Measurements from ENCODE around the gene EDAR. TPM values are rescaled to one million over a fixed set of nuclear protein-coding genes. Genes with fewer than 3 reads are reported as not detected.

EDAR gene
- total and polyA plus RNA-seq, 2 of the 8 experiments (the other 6 are each of a cell fraction or from before 2014, with no cell fraction given) = not detected

GRCh38 chr2:108942888-108943287, 46.1 kb downstream of the EDAR start:
- Histone ChIP-seq H3K27ac (ENCODE audit: low read depth, low read length) (no peak overlapping the region), H2AK5ac (ENCODE audit: low read depth, low read length) (no peak overlapping the region), H3K18ac (ENCODE audit: extremely low read depth, low read length) (no peak overlapping the region), H3K36me3 (ENCODE audit: control insufficient read depth in 2 of 4, insufficient read depth in 4 of 4, low read length in 3 of 4) (no peaks in the 10 kb centered on the region), H3K4me3 (ENCODE audit: extremely low read depth in 1 of 4, insufficient read depth in 2 of 4, low read depth in 3 of 4, low read length in 4 of 4) (no peak overlapping the region), H4K8ac (ENCODE audit: extremely low read depth, insufficient read depth, low read length) (no peak overlapping the region), H3K9ac (replicated peaks in 1 of 4; ENCODE audit: extremely low read depth in 1 of 4, low read depth in 3 of 4, low read length in 3 of 4) (no peak overlapping the region), H3K9me3 (ENCODE audit: insufficient read depth in 2 of 2, low read depth in 1 of 2, low read length in 1 of 2) (peaks cover 11 to 19% of the 10 kb centered on the region in 2 experiments), H2BK120ac (replicated peaks; ENCODE audit: low read depth, low read length) (no peak overlapping the region), H3K4me1 (replicated peaks in 1 of 4; ENCODE audit: control insufficient read depth in 3 of 4, insufficient read depth in 4 of 4, low read length in 3 of 4) (no peaks in the 10 kb centered on the region), H4K5ac (ENCODE audit: insufficient read length, low read depth, low read length) (no peak overlapping the region), H3K27me3 (replicated peaks in 1 of 4; ENCODE audit: control insufficient read depth in 3 of 4, extremely low read depth in 1 of 4, insufficient read depth in 3 of 4, low read length in 3 of 4) (no peaks in the 10 kb centered on the region), H3K23ac (ENCODE audit: insufficient read length) (no peak overlapping the region), H4K91ac (replicated peaks; ENCODE audit: insufficient read length, low read length) (no peak overlapping the region), H3K4ac (replicated peaks; ENCODE audit: insufficient read length, low read depth, low read length) (no peak overlapping the region), H3K14ac (ENCODE audit: insufficient read length) (no peak overlapping the region), H3K56ac (replicated peaks; ENCODE audit: insufficient read length, low read depth, low read length) (no peak overlapping the region), H3K79me2 (ENCODE audit: control insufficient read depth in 1 of 2, insufficient read depth in 2 of 2, low read length in 2 of 2) (no peaks in the 10 kb centered on the region), H2BK12ac (ENCODE audit: low read depth, low read length) (no peak overlapping the region), H2AFZ (ENCODE audit: low read length) (no peak overlapping the region), H2BK5ac (ENCODE audit: low read depth, low read length) (no peak overlapping the region), H4K20me1 (replicated peaks in 1 of 2; ENCODE audit: control insufficient read depth in 1 of 2, insufficient read depth in 2 of 2, low read length in 2 of 2) (no peaks in the 10 kb centered on the region), H3K79me1 (ENCODE audit: low read depth, low read length) (no peaks in the 10 kb centered on the region), H3K23me2 (ENCODE audit: low read depth, low read length) (no peaks in the 10 kb centered on the region), H2BK20ac (ENCODE audit: low read length) (no peak overlapping the region), H2BK15ac (ENCODE audit: low read length) (no peak overlapping the region), H3K4me2 (ENCODE audit: insufficient read depth in 1 of 2, low read depth in 2 of 2, low read length in 2 of 2) (no peak overlapping the region)
- POLR2A ChIA-PET (ENCODE audit: partially characterized antibody) = no interaction called here
- CTCF ChIA-PET (ENCODE audit: partially characterized antibody) = interaction anchor here (1.4 to 2.5 kb wide), 2 partner anchors 14 to 46 kb away, joined by 4 to 10 read pairs; no protein-coding TSS in a partner anchor
- FAIRE-seq (no peak), DNase-seq (ENCODE audit: low read depth in 1 of 2, low spot score in 2 of 2) (no peak)
- TF ChIP-seq TBP (IDR thresholded peaks at IDR 0.05; ENCODE audit: low read depth, low read length) = no peak
- TF ChIP-seq SP2 (IDR thresholded peaks at IDR 0.05; ENCODE audit: low read length) = no peak
- no peak for TF ChIP-seq SP4 (IDR thresholded peaks at IDR 0.05; ENCODE audit: low read length)
- no peak for TF ChIP-seq ZNF274 (IDR thresholded peaks at IDR 0.05; ENCODE audit: borderline replicate concordance, extremely low read depth, low read length)
- no peak for TF ChIP-seq RFX5 (IDR thresholded peaks at IDR 0.05; ENCODE audit: borderline replicate concordance, low read depth, low read length)
- TF ChIP-seq RXRA (IDR thresholded peaks at IDR 0.05; ENCODE audit: insufficient read depth, low read depth, low read length) = no peak
- TF ChIP-seq KDM1A (IDR thresholded peaks at IDR 0.05; ENCODE audit: borderline replicate concordance, low read length) = no peak
- TF ChIP-seq E2F6 (IDR thresholded peaks at IDR 0.05) = no peak
- no peak for TF ChIP-seq BRCA1 (IDR thresholded peaks at IDR 0.05; ENCODE audit: low read depth, low read length)
- no peak for TF ChIP-seq TAF1 (IDR thresholded peaks at IDR 0.05; ENCODE audit: low read depth, low read length)
- TF ChIP-seq POLR2A (IDR thresholded peaks at IDR 0.05; ENCODE audit: control extremely low read depth in 1 of 2, low read depth in 2 of 2, low read length in 2 of 2) = no peak
- WGBS, 2 experiments (ENCODE audit: extremely low coverage in 1 of 2, insufficient coverage in 1 of 2, insufficient read length in 1 of 2, insufficient replicate concordance in 2 of 2, low coverage in 1 of 2, low lambda C conversion rate in 2 of 2, missing lambda C conversion rate in 1 of 2) = 94% methylated on average over 15 of the region's 15 CpGs; no CpG with 5 or more reads in 1 of the 2 experiments

Measured in H1 (cell line).